HCT116 (cell line): ENCODE measurements around the gene SNX2.

Source experiments
- CEBPB ChIP-seq: IDR thresholded peaks from 2 replicates; pipeline ENCODE4 v1.6.1; 2012; ENCODE audit warnings: low read depth
- EGR1 ChIP-seq: IDR thresholded peaks from 2 replicates; pipeline ENCODE4 v1.6.1; 2012; ENCODE audit warnings: low read depth
- EZH2 ChIP-seq: fragments of 200-600 bp; sonication (generic); IDR thresholded peaks from 2 replicates; pipeline ENCODE4 v1.6.1; 2017; ENCODE audit warnings: antibody characterized with exemption, mixed run types
- EZH2phosphoT487 ChIP-seq: fragments of 200-600 bp; IDR thresholded peaks from 2 replicates; pipeline ENCODE4 v1.6.1; 2018; ENCODE audit warnings: antibody characterized with exemption, borderline replicate concordance
- JUND ChIP-seq: IDR thresholded peaks from 2 replicates; pipeline ENCODE4 v1.6.1; 2012
- POLR2A ChIP-seq: IDR thresholded peaks from 2 replicates; pipeline ENCODE4 v1.7.0; 2011; ENCODE audit warnings: borderline replicate concordance; ENCODE audit not compliant: insufficient read depth, insufficient read length; ENCODE audit errors: extremely low read depth
- POLR2AphosphoS5 ChIP-seq: IDR thresholded peaks from 2 replicates; pipeline ENCODE4 v1.6.1; 2011; ENCODE audit warnings: mild to moderate bottlenecking, low read depth, low read length, moderate library complexity
- SIN3A ChIP-seq: IDR thresholded peaks from 2 replicates; pipeline ENCODE4 v1.6.1; 2012; ENCODE audit warnings: low read depth
- TCF7L2 ChIP-seq: IDR thresholded peaks from 2 replicates; pipeline ENCODE4 v1.7.0; 2011; ENCODE audit warnings: borderline replicate concordance, inconsistent platforms; ENCODE audit not compliant: insufficient read depth, insufficient read length; ENCODE audit errors: extremely low read depth
- YY1 ChIP-seq: IDR thresholded peaks from 2 replicates; pipeline ENCODE4 v1.6.1; 2011; ENCODE audit warnings: low read length, low read depth, moderate library complexity, mild to moderate bottlenecking; ENCODE audit not compliant: insufficient replicate concordance; ENCODE audit errors: extremely low read depth
- TF ChIP-seq, protein P1 (sequence below): IDR thresholded peaks from 2 replicates; pipeline ENCODE4 v1.6.1; 2012; ENCODE audit warnings: low read depth
- TF ChIP-seq, protein P2 (sequence below), 3 experiments: fragments of 200-600 bp in 1 of 3; sonication (generic) in 1 of 3; IDR thresholded peaks in 2 of 3; conservative IDR thresholded peaks in 1 of 3; 2 replicates each; pipeline ENCODE4 v1.5.1; 2012 to 2017; ENCODE audit warnings: low read depth in 2 of 3, low read length in 2 of 3, antibody characterized with exemption in 1 of 3, borderline replicate concordance in 1 of 3, control low read depth in 1 of 3, mild to moderate bottlenecking in 1 of 3, mixed read lengths in 1 of 3, mixed run types in 1 of 3, moderate library complexity in 1 of 3; ENCODE audit not compliant: insufficient read depth in 1 of 3
- TF ChIP-seq, protein P3 (sequence below): IDR thresholded peaks from 2 replicates; pipeline ENCODE4 v1.6.1; 2012

DNA sequence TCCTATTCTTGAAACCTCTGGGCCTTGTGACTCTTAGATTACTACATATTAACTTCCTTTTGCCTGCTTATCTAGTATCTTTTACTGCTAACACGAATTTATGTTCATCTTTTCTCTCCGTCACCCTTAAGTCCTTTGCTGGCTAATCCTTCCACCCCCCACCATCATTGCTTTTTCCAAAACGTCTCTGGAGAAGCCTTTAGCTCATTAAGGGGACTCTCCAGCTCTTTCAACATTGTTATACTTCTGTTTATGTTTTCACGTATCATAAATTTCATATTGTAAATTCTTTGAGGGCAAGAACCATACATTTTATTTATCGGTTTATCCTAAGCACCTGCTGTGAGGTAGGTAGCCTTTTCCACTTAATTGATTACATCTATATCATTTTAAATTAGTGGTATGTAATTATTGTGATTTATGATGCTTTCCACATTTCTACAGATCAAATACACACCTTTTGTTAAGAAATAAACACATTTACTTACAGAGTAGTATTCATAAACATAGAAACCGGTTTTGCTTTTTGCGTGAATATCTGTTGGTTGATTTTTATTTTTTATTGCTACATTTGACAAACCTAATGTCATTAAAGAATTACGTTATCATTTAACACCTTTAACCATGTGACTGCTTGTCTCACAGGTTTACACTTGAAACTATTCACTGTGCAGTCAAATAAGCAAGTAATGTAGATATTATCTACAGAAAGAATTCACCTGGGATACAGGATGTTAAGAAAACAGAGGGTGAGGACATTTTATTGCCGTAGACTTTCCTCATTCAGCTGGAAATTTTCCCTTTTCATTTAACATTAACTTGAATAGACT is 15.4 kb upstream of the SNX2 start:
- TF ChIP-seq SIN3A (no peak), POLR2A (no peak), POLR2AphosphoS5 (no peak), EGR1 (no peak), EZH2phosphoT487 (no peak), JUND (no peak), CEBPB (no peak), YY1 (no peak), TCF7L2 (no peak), EZH2 (no peak)
- TF ChIP-seq, protein P1, sequence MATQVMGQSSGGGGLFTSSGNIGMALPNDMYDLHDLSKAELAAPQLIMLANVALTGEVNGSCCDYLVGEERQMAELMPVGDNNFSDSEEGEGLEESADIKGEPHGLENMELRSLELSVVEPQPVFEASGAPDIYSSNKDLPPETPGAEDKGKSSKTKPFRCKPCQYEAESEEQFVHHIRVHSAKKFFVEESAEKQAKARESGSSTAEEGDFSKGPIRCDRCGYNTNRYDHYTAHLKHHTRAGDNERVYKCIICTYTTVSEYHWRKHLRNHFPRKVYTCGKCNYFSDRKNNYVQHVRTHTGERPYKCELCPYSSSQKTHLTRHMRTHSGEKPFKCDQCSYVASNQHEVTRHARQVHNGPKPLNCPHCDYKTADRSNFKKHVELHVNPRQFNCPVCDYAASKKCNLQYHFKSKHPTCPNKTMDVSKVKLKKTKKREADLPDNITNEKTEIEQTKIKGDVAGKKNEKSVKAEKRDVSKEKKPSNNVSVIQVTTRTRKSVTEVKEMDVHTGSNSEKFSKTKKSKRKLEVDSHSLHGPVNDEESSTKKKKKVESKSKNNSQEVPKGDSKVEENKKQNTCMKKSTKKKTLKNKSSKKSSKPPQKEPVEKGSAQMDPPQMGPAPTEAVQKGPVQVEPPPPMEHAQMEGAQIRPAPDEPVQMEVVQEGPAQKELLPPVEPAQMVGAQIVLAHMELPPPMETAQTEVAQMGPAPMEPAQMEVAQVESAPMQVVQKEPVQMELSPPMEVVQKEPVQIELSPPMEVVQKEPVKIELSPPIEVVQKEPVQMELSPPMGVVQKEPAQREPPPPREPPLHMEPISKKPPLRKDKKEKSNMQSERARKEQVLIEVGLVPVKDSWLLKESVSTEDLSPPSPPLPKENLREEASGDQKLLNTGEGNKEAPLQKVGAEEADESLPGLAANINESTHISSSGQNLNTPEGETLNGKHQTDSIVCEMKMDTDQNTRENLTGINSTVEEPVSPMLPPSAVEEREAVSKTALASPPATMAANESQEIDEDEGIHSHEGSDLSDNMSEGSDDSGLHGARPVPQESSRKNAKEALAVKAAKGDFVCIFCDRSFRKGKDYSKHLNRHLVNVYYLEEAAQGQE, result no peak
- TF ChIP-seq, protein P2, sequence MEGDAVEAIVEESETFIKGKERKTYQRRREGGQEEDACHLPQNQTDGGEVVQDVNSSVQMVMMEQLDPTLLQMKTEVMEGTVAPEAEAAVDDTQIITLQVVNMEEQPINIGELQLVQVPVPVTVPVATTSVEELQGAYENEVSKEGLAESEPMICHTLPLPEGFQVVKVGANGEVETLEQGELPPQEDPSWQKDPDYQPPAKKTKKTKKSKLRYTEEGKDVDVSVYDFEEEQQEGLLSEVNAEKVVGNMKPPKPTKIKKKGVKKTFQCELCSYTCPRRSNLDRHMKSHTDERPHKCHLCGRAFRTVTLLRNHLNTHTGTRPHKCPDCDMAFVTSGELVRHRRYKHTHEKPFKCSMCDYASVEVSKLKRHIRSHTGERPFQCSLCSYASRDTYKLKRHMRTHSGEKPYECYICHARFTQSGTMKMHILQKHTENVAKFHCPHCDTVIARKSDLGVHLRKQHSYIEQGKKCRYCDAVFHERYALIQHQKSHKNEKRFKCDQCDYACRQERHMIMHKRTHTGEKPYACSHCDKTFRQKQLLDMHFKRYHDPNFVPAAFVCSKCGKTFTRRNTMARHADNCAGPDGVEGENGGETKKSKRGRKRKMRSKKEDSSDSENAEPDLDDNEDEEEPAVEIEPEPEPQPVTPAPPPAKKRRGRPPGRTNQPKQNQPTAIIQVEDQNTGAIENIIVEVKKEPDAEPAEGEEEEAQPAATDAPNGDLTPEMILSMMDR (IDR thresholded peaks at IDR 0.05 in 2 of 3, conservative IDR thresholded peaks at IDR 0.05 in 1 of 3; ENCODE audit: borderline replicate concordance in 1 of 3, insufficient read depth in 1 of 3, low read depth in 2 of 3, low read length in 2 of 3), result no peak
- TF ChIP-seq, protein P3, sequence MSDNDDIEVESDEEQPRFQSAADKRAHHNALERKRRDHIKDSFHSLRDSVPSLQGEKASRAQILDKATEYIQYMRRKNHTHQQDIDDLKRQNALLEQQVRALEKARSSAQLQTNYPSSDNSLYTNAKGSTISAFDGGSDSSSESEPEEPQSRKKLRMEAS, result no peak
